Endothelial cell of umbilical vein (primary cell): ENCODE data around the gene RAD51C. TPM values are rescaled to one million over a fixed set of nuclear protein-coding genes. Genes with fewer than 3 reads are reported as not detected.
A peak's percentile ranks its signal among the peaks of the same experiment; 100 is the strongest.

Experiments
- BruUV-seq: library from RNA; stranded (reverse); fragments of 400-500 nt; replicated peaks from 2 replicates; lab custom pipeline; 2021; lab: Mats Ljungman, UMichigan
- CTCF ChIA-PET: fragments of 300-600, 350-600 bp; sonication (Branson Sonifier 250); formaldehyde crosslinking; loops from one replicate; lab custom pipeline; 2021; ENCODE audit warnings: antibody characterized with exemption, inconsistent platforms; lab: Charles Lee
- POLR2A ChIA-PET: fragments of 300-600, 350-600 bp; sonication (Branson Sonifier 250); formaldehyde crosslinking; loops from one replicate; lab custom pipeline; 2021; ENCODE audit warnings: antibody characterized with exemption, inconsistent platforms; lab: Charles Lee
- DNase-seq: peaks from one replicate; pipeline ENCODE4 v3.0.0-alpha.2; 2011; ENCODE audit warnings: low read depth, low spot score
- FAIRE-seq: peaks from 2 replicates; lab custom pipeline; 2011; peaks lifted over from hg19 to GRCh38; lab: Jason Lieb, UNC
- H2AFZ ChIP-seq: 2 replicates; pipeline ENCODE4 v1.6.0; 2012; ENCODE audit warnings: low read depth, low read length, control low read depth, inconsistent platforms
- H3K27ac ChIP-seq: 2 replicates; pipeline ENCODE4 v1.5.1; 2011; ENCODE audit warnings: low read depth, mild to moderate bottlenecking, control low read depth, low read length, moderate library complexity; ENCODE audit not compliant: insufficient read depth
- H3K27me3 ChIP-seq, 2 experiments: 2 replicates each; pipeline versions ENCODE4 v1.6.0 to v1.6.1; 2011; ENCODE audit warnings: low read length in 2 of 2, mixed read lengths in 1 of 2; ENCODE audit not compliant: control insufficient read depth in 2 of 2, insufficient read depth in 2 of 2
- H3K36me3 ChIP-seq, 2 experiments: 2 replicates in 1 of 2; 3 replicates in 1 of 2; pipeline ENCODE4 v1.5.1; 2011; ENCODE audit warnings: low read length in 2 of 2, mild to moderate bottlenecking in 1 of 2, moderate library complexity in 1 of 2; ENCODE audit not compliant: control insufficient read depth in 2 of 2, insufficient read depth in 2 of 2; ENCODE audit errors: extremely low read depth in 1 of 2
- H3K4me1 ChIP-seq: 3 replicates; pipeline ENCODE4 v1.5.1; 2011; ENCODE audit warnings: mild to moderate bottlenecking, low read length; ENCODE audit not compliant: control insufficient read depth, insufficient read depth; ENCODE audit errors: extremely low read depth
- H3K4me2 ChIP-seq: 2 replicates; pipeline ENCODE4 v1.6.1; 2011; ENCODE audit warnings: low read length, control low read depth, mixed read lengths; ENCODE audit not compliant: insufficient read depth
- H3K4me3 ChIP-seq, 3 experiments: fragments of 200-600 bp in 1 of 3; sonication (generic), shearing (Covaris generic) in 1 of 3; replicated peaks in 1 of 3; 2 replicates each; pipeline ENCODE4 v1.5.1; 2011 to 2016; ENCODE audit warnings: control low read depth in 3 of 3, low read length in 3 of 3, mild to moderate bottlenecking in 2 of 3, inconsistent platforms in 1 of 3, low read depth in 1 of 3, moderate library complexity in 1 of 3; ENCODE audit not compliant: insufficient read depth in 1 of 3
- H3K79me2 ChIP-seq: 2 replicates; pipeline ENCODE4 v1.6.0; 2012; ENCODE audit warnings: low read length, inconsistent platforms; ENCODE audit not compliant: control insufficient read depth, insufficient read depth
- H3K9ac ChIP-seq: replicated peaks from 2 replicates; pipeline ENCODE3; 2011; ENCODE audit warnings: low read length, control low read depth; ENCODE audit not compliant: insufficient read depth; ENCODE audit errors: extremely low read depth
- H3K9me1 ChIP-seq: replicated peaks from 3 replicates; pipeline ENCODE4 v1.6.0; 2011; ENCODE audit warnings: mild to moderate bottlenecking, low read length; ENCODE audit not compliant: control insufficient read depth, insufficient read depth; ENCODE audit errors: extremely low read depth
- H3K9me3 ChIP-seq: replicated peaks from 2 replicates; pipeline ENCODE4 v1.5.1; 2012; ENCODE audit warnings: low read length, inconsistent platforms; ENCODE audit not compliant: control insufficient read depth, insufficient read depth
- H4K20me1 ChIP-seq: replicated peaks from 2 replicates; pipeline ENCODE3; 2011; ENCODE audit warnings: mild to moderate bottlenecking, low read length; ENCODE audit not compliant: control insufficient read depth, insufficient read depth; ENCODE audit errors: extremely low read depth
- EZH2 ChIP-seq: IDR thresholded peaks from 2 replicates; pipeline ENCODE4 v1.6.1; 2012; ENCODE audit warnings: borderline replicate concordance, low read depth, mild to moderate bottlenecking, moderate library complexity, low read length, inconsistent platforms; ENCODE audit not compliant: severe bottlenecking
- FOS ChIP-seq: IDR thresholded peaks from 2 replicates; pipeline ENCODE4 v1.6.1; 2011; ENCODE audit warnings: mild to moderate bottlenecking, low read length, moderate library complexity, borderline replicate concordance; ENCODE audit not compliant: insufficient read depth
- GATA2 ChIP-seq: IDR thresholded peaks from 2 replicates; pipeline ENCODE4 v1.7.0; 2011; ENCODE audit warnings: low read depth, mild to moderate bottlenecking, moderate library complexity, mixed read lengths, low read length; ENCODE audit not compliant: insufficient read length, insufficient read depth
- JUN ChIP-seq: IDR thresholded peaks from 2 replicates; pipeline ENCODE4 v1.6.1; 2011; ENCODE audit warnings: borderline replicate concordance, low read depth; ENCODE audit not compliant: insufficient read length, insufficient read depth
- MYC ChIP-seq: IDR thresholded peaks from one replicate; pipeline ENCODE4 v1.6.1; 2011; ENCODE audit warnings: mild to moderate bottlenecking, low read depth, low read length
- POLR2A ChIP-seq: IDR thresholded peaks from 2 replicates; pipeline ENCODE4 v1.6.1; 2012; ENCODE audit warnings: low read depth, mild to moderate bottlenecking, control low read depth, low read length
- POLR2AphosphoS5 ChIP-seq: IDR thresholded peaks from 2 replicates; pipeline ENCODE4 v1.6.1; 2012; ENCODE audit warnings: low read depth, mild to moderate bottlenecking, control low read depth, low read length, moderate library complexity; ENCODE audit not compliant: insufficient read depth
- dilution Hi-C: fragments of 300-500 bp; cut with MboI; formaldehyde crosslinking; loops from one replicate; pipeline ENCODE4 v1.15.0; 2019; ENCODE audit warnings: low sequenced_read_pairs; ENCODE audit not compliant: extremely low pct_ligation_motif_present
- intact Hi-C: fragments of 100-400 bp; cut with micrococcal nuclease; formaldehyde crosslinking; loops from one replicate; pipeline ENCODE4 v1.10.0; 2022
- polyA plus RNA-seq, 4 experiments: library from polyadenylated mRNA; depleted of rRNA in 3 of 4; stranded (reverse) in 3 of 4; unstranded in 1 of 4; fragments of >200 nt; gene quantifications; 2 replicates each; pipeline versions ENCODE4 v1.2.1 to v1.2.3, GENCODE V29; 2011 to 2012; ENCODE audit warnings: missing spikeins in 1 of 4
- total RNA-seq: library from RNA; stranded (reverse); gene quantifications from 2 replicates; pipeline ENCODE4 v1.2.3, GENCODE V29; 2021
- TF ChIP-seq, protein P1 (sequence below): IDR thresholded peaks from 2 replicates; pipeline ENCODE4 v1.6.1; 2011; ENCODE audit not compliant: insufficient read depth, insufficient read length
- TF ChIP-seq, protein P2 (sequence below), 2 donors: IDR thresholded peaks; 1 replicate in 1 of 2; 2 replicates in 1 of 2; pipeline ENCODE4 v1.5.1; 2011; ENCODE audit warnings: low read length in 2 of 2, mild to moderate bottlenecking in 2 of 2, moderate library complexity in 2 of 2, control low read depth in 1 of 2, inconsistent platforms in 1 of 2, low read depth in 1 of 2; ENCODE audit not compliant: insufficient read depth in 1 of 2; ENCODE audit errors: extremely low read depth in 1 of 2

RAD51C gene
- total and polyA plus RNA-seq, 2 donors (not counting 3 experiments of a cell fraction or from before 2014, with no cell fraction given): 24.8 to 38.9 TPM

DNA sequence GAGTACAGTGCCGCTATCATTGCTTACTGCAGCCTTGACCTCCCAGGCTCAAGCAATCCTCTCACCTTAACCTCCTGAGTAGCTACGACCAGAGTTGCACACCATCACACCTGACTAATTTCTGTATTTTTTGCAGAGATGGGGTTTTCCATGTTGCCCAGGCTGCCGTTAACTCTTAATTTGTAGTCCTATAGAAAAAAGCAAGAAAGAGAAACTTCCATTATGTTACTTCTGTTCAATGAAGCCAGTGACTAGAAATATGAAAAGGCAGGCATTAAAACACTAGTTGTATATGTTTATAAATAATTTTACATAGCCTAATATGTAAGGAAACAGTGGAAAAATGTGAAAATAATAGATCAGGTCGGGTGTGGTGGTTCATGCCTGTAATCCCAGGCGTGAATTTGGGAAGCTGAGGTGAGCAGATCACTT, 9.7 kb downstream of the RAD51C start:
- Histone ChIP-seq H3K27me3 (no peaks in the 10 kb centered on the region), H3K9ac (no peak overlapping the region), H3K79me2 (no peaks in the 10 kb centered on the region), H4K20me1 (no peaks in the 10 kb centered on the region), H3K27ac (peak overlapping the region; percentile 97), H3K4me3 (no peak overlapping the region), H3K36me3 (no peaks in the 10 kb centered on the region), H3K9me3 (no peaks in the 10 kb centered on the region), H3K4me1 (peaks cover 18% of the 10 kb centered on the region), H2AFZ (no peak overlapping the region), H3K9me1 (no peaks in the 10 kb centered on the region), H3K4me2 (no peak overlapping the region)
- TF ChIP-seq EZH2: no peak
- no peak for TF ChIP-seq FOS
- no peak for TF ChIP-seq JUN
- TF ChIP-seq POLR2A: no peak
- no peak for TF ChIP-seq GATA2
- no peak for TF ChIP-seq POLR2AphosphoS5
- FAIRE-seq: no peak
- intact Hi-C loops (loop anchor here (2.0 kb wide), 3 partner anchors 43 to 183 kb away; no protein-coding TSS in a partner anchor), dilution Hi-C loops (loop anchor here (10.0 kb wide), 1 partner anchor 67 kb away; no protein-coding TSS in a partner anchor)
- no TSS peak for BruUV-seq
- ChIA-PET CTCF (interaction anchor here (0.7 to 3.6 kb wide), 2 partner anchors 9 to 54 kb away, joined by 3 to 19 read pairs; no protein-coding TSS in a partner anchor), POLR2A (interaction anchor here (1.4 kb wide), 1 partner anchor 9 kb away, joined by 3 read pairs; the partner anchor contains the start of gene RAD51C)
- no peak for DNase-seq

DNA sequence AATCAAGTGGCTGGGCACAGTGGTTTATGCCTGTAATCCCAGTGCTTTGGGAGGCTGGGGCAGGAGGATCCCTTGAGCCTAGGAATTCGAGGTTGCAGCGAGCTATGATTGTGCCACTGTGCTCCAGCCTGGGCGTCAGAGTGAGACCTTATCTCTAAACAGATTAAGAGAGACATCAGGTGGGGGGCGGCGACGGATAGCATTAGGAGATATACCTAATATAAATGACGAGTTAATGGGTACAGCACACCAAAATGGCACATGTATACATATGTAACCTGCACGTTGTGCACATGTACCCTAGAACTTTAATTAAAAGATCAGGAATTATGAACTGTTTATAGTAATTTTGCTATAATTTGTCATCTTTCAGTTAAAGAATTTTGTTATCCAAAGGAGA, 10.3 kb downstream of the RAD51C start:
- no peaks in the 10 kb centered on the region for H3K79me2 ChIP-seq
- POLR2A ChIA-PET: interaction anchor here (0.7 kb wide), 1 partner anchor 69 kb away, joined by 5 read pairs; no protein-coding TSS in a partner anchor
- no peaks in the 10 kb centered on the region for H3K9me1 ChIP-seq
- dilution Hi-C loops: loop anchor here (10.0 kb wide), 1 partner anchor 68 kb away; no protein-coding TSS in a partner anchor
- no peaks in the 10 kb centered on the region for H3K27me3 ChIP-seq
- peaks cover 18% of the 10 kb centered on the region for H3K4me1 ChIP-seq
- peaks cover 0 to under 1% of the 10 kb centered on the region in 2 experiments for H3K36me3 ChIP-seq
- no TSS peak for BruUV-seq
- FAIRE-seq: no peak
- H3K27ac ChIP-seq: peak overlapping the region; percentile 97
- H2AFZ ChIP-seq: no peak overlapping the region
- peak overlapping the region; percentile 82 for H3K4me2 ChIP-seq
- TF ChIP-seq MYC (no peak), FOS (no peak), JUN (no peak), EZH2 (no peak), POLR2A (no peak), POLR2AphosphoS5 (no peak), GATA2 (no peak)
- TF ChIP-seq, protein P1, sequence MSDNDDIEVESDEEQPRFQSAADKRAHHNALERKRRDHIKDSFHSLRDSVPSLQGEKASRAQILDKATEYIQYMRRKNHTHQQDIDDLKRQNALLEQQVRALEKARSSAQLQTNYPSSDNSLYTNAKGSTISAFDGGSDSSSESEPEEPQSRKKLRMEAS: no peak
- TF ChIP-seq, protein P2, sequence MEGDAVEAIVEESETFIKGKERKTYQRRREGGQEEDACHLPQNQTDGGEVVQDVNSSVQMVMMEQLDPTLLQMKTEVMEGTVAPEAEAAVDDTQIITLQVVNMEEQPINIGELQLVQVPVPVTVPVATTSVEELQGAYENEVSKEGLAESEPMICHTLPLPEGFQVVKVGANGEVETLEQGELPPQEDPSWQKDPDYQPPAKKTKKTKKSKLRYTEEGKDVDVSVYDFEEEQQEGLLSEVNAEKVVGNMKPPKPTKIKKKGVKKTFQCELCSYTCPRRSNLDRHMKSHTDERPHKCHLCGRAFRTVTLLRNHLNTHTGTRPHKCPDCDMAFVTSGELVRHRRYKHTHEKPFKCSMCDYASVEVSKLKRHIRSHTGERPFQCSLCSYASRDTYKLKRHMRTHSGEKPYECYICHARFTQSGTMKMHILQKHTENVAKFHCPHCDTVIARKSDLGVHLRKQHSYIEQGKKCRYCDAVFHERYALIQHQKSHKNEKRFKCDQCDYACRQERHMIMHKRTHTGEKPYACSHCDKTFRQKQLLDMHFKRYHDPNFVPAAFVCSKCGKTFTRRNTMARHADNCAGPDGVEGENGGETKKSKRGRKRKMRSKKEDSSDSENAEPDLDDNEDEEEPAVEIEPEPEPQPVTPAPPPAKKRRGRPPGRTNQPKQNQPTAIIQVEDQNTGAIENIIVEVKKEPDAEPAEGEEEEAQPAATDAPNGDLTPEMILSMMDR (IDR thresholded peaks at IDR 0.05; ENCODE audit: extremely low read depth in 1 of 2, insufficient read depth in 1 of 2, low read depth in 1 of 2, low read length in 2 of 2): no peak
- intact Hi-C loops: loop anchor here (1.0 to 2.0 kb wide), 4 partner anchors 10 to 184 kb away; partner anchors contain the start of genes RAD51C and TEX14
- CTCF ChIA-PET: interaction anchor here (1.0 to 3.6 kb wide), 6 partner anchors 8 to 302 kb away, joined by 3 to 19 read pairs (median 4); partner anchors contain the start of genes RAD51C and TEX14
- H3K9me3 ChIP-seq: no peaks in the 10 kb centered on the region
- H3K9ac ChIP-seq: peak overlapping the region; percentile 55
- no peak for DNase-seq
- H4K20me1 ChIP-seq: no peaks in the 10 kb centered on the region
- H3K4me3 ChIP-seq: peak overlapping the region in 1 of 3 experiments; percentile 15
